BLaER1 (cell line): ENCODE data around the gene SLC40A1.

Experiments
- H3K27ac ChIP-seq: shearing (Covaris generic); formaldehyde crosslinking; 2 replicates; pipeline ENCODE4 v1.8.1; 2022
- H3K27me3 ChIP-seq: shearing (Covaris generic); formaldehyde crosslinking; 2 replicates; pipeline ENCODE4 v1.8.1; 2022
- H3K36me3 ChIP-seq: shearing (Covaris generic); formaldehyde crosslinking; 2 replicates; pipeline ENCODE4 v1.8.1; 2022
- H3K4me1 ChIP-seq: shearing (Covaris generic); formaldehyde crosslinking; 2 replicates; pipeline ENCODE4 v1.8.1; 2022
- H3K4me2 ChIP-seq: shearing (Covaris generic); formaldehyde crosslinking; 2 replicates; pipeline ENCODE4 v1.8.1; 2022
- H3K4me3 ChIP-seq: shearing (Covaris generic); formaldehyde crosslinking; 2 replicates; pipeline ENCODE4 v1.8.1; 2022
- H3K9ac ChIP-seq: shearing (Covaris generic); formaldehyde crosslinking; 2 replicates; pipeline ENCODE4 v1.8.1; 2022
- H3K9me3 ChIP-seq: shearing (Covaris generic); formaldehyde crosslinking; 2 replicates; pipeline ENCODE4 v1.8.1; 2022
- H4K20me1 ChIP-seq: shearing (Covaris generic); formaldehyde crosslinking; 2 replicates; pipeline ENCODE4 v1.8.1; 2022
- Cebpa-rat ChIP-seq: shearing (Covaris generic); IDR thresholded peaks from 2 replicates; pipeline ENCODE4 v1.8.1; 2022

Gene SLC40A1

GRCh38 chr2:189570570-189571031 lies 10.0 kb downstream of the SLC40A1 start:
- Histone ChIP-seq H3K27ac (no peak overlapping the region), H3K36me3 (no peaks in the 10 kb centered on the region), H3K4me1 (peaks cover 10% of the 10 kb centered on the region; the same call in 1 of the 2 replicates)

GRCh38 chr2:189569295-189569910 lies 11.2 kb downstream of the SLC40A1 start:
- no peak overlapping the region for H3K4me3 ChIP-seq
- H4K20me1 ChIP-seq, result no peaks in the 10 kb centered on the region
- H3K9ac ChIP-seq, result no peak overlapping the region
- H3K9me3 ChIP-seq, result no peaks in the 10 kb centered on the region
- H3K4me2 ChIP-seq, result no peak overlapping the region
- no peaks in the 10 kb centered on the region for H3K36me3 ChIP-seq
- H3K4me1 ChIP-seq, result peaks cover 10% of the 10 kb centered on the region; the same call in 1 of the 2 replicates
- no peak overlapping the region for H3K27ac ChIP-seq
- H3K27me3 ChIP-seq, result no peaks in the 10 kb centered on the region
- no peak for TF ChIP-seq Cebpa-rat

More at GRCh38 chr2:189570570-189571031, 10.0 kb downstream of the SLC40A1 start:
- H3K9me3 ChIP-seq, result no peaks in the 10 kb centered on the region
- TF ChIP-seq Cebpa-rat, result no peak
- no peak overlapping the region for H3K4me3 ChIP-seq
- H4K20me1 ChIP-seq, result no peaks in the 10 kb centered on the region
- H3K9ac ChIP-seq, result no peak overlapping the region
- H3K4me2 ChIP-seq, result no peak overlapping the region
- no peaks in the 10 kb centered on the region for H3K27me3 ChIP-seq

GRCh38 chr2:189566046-189566445 lies 14.5 kb downstream of the SLC40A1 start:
- Histone ChIP-seq H3K27ac (no peak overlapping the region), H3K9ac (no peak overlapping the region), H3K4me1 (peaks cover 10% of the 10 kb centered on the region; the same call in 1 of the 2 replicates), H4K20me1 (no peaks in the 10 kb centered on the region), H3K4me3 (no peak overlapping the region), H3K36me3 (no peaks in the 10 kb centered on the region), H3K4me2 (0 out of 2 replicates have a peak overlapping the region, but pooled peaks have one; percentile 12), H3K27me3 (no peaks in the 10 kb centered on the region), H3K9me3 (no peaks in the 10 kb centered on the region)
- TF ChIP-seq Cebpa-rat, result no peak

- TF ChIP-seq Cebpa-rat, result no peak
- no peak overlapping the region for H3K27ac ChIP-seq
- no peak overlapping the region for H3K4me3 ChIP-seq
- peaks cover 15% of the 10 kb centered on the region for H3K4me1 ChIP-seq
- no peaks in the 10 kb centered on the region for H3K36me3 ChIP-seq
- H4K20me1 ChIP-seq, result no peaks in the 10 kb centered on the region
- no peaks in the 10 kb centered on the region for H3K9me3 ChIP-seq
- H3K9ac ChIP-seq, result no peak overlapping the region
- H3K27me3 ChIP-seq, result no peaks in the 10 kb centered on the region
- H3K4me2 ChIP-seq, result no peak overlapping the region
These were observed 19.1 kb downstream of the SLC40A1 start for GRCh38 chr2:189561371-189562038.

- Histone ChIP-seq H3K27ac (no peak overlapping the region), H3K4me3 (no peak overlapping the region), H3K9ac (no peak overlapping the region), H3K36me3 (no peaks in the 10 kb centered on the region), H3K4me1 (peaks cover 5% of the 10 kb centered on the region), H3K27me3 (no peaks in the 10 kb centered on the region), H3K4me2 (no peak overlapping the region), H3K9me3 (no peaks in the 10 kb centered on the region), H4K20me1 (no peaks in the 10 kb centered on the region)
- no peak for TF ChIP-seq Cebpa-rat
These were observed 20.4 kb downstream of the SLC40A1 start for GRCh38 chr2:189560273-189560586.

GRCh38 chr2:189559579-189560272 lies 20.9 kb downstream of the SLC40A1 start:
- Histone ChIP-seq H3K27me3 (no peaks in the 10 kb centered on the region), H3K9ac (no peak overlapping the region), H4K20me1 (no peaks in the 10 kb centered on the region), H3K9me3 (no peaks in the 10 kb centered on the region), H3K4me1 (peaks cover 5% of the 10 kb centered on the region), H3K4me2 (peak overlapping the region; percentile 26; the same call in 1 of the 2 replicates), H3K36me3 (no peaks in the 10 kb centered on the region), H3K27ac (no peak overlapping the region), H3K4me3 (no peak overlapping the region)
- TF ChIP-seq Cebpa-rat, result no peak

GRCh38 chr2:189558516-189559272 lies 21.9 kb downstream of the SLC40A1 start:
- no peak for TF ChIP-seq Cebpa-rat
- no peak overlapping the region for H3K9ac ChIP-seq
- H3K4me2 ChIP-seq, result no peak overlapping the region
- no peaks in the 10 kb centered on the region for H3K27me3 ChIP-seq
- peaks cover 5% of the 10 kb centered on the region for H3K4me1 ChIP-seq
- no peaks in the 10 kb centered on the region for H4K20me1 ChIP-seq
- H3K9me3 ChIP-seq, result no peaks in the 10 kb centered on the region
- no peaks in the 10 kb centered on the region for H3K36me3 ChIP-seq
- no peak overlapping the region for H3K27ac ChIP-seq
- H3K4me3 ChIP-seq, result no peak overlapping the region

GRCh38 chr2:189557373-189557772 lies 23.2 kb downstream of the SLC40A1 start:
- Histone ChIP-seq H3K9ac (no peak overlapping the region), H3K4me3 (no peak overlapping the region), H4K20me1 (no peaks in the 10 kb centered on the region), H3K36me3 (no peaks in the 10 kb centered on the region), H3K27ac (no peak overlapping the region), H3K27me3 (no peaks in the 10 kb centered on the region), H3K4me2 (no peak overlapping the region), H3K4me1 (peaks cover 5% of the 10 kb centered on the region), H3K9me3 (no peaks in the 10 kb centered on the region)
- TF ChIP-seq Cebpa-rat, result no peak

GRCh38 chr2:189556526-189556925 lies 24.1 kb downstream of the SLC40A1 start:
- Histone ChIP-seq H3K4me1 (peaks cover 5% of the 10 kb centered on the region), H3K27me3 (no peaks in the 10 kb centered on the region), H3K36me3 (no peaks in the 10 kb centered on the region), H4K20me1 (no peaks in the 10 kb centered on the region), H3K9me3 (no peaks in the 10 kb centered on the region), H3K4me3 (no peak overlapping the region), H3K9ac (no peak overlapping the region), H3K4me2 (no peak overlapping the region), H3K27ac (no peak overlapping the region)
- TF ChIP-seq Cebpa-rat, result no peak
